Activated CD4-positive, alpha-beta T cell treated with anti-CD3 and anti-CD28 coated beads, Interleukin-2, amount 50 U/mL, for 4 hours (primary cell): Measurements from ENCODE around the gene PATE3.

Source experiments
- DNase-seq, 2 experiments: peaks; one replicate each; pipeline ENCODE4 v3.0.0-alpha.2; 2020

Gene PATE3

GRCh38 chr11:125787827-125788226 lies at the start of gene PATE3:
PATE3 (plus strand) TSS chr11:125788127; CDS start chr11:125788152, 25 bp downstream.
- DNase-seq, result no peak

- no peak for DNase-seq
These were observed 47.3 kb upstream of the PATE3 start for GRCh38 chr11:125740617-125741016.

DNA sequence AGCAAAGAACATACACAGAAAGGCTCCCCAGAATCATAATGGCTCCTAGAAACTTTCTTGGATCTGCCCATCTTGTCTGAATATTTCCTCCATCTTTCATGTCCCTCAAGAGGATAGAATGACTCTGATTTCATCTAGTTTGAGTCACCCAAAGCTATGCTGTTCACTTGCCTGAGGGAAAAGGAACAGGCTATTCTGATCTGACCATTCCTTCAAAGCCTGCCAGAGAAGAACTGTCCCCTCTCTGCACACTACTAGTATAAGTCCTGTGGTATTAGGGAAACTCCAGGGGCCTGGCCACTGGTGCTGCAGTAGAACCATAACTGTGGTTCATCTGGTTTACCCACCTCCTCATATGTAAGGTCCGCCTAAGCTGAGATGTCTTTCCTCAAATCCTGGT lies 44.2 kb upstream of the PATE3 start:
- no peak for DNase-seq

DNA sequence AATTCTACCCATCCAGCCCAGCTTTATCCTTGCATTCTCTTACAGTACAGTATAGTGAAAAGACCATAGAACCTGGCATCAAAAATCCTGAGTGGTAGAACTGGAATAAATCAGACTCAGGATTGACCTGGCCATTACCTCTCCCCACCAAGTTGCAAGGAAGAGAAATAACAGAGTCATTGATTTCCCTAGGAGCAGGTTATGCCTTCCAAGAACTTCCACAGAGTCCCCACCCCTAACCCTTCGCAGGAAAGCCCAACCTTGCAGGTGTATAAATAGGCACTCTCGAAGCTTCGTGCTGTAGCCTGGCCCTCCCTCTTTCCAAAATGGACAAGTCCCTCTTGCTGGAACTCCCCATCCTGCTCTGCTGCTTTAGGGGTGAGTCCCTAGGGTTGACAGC lies 41.9 kb upstream of the PATE3 start, which contains the start of gene PATE1:
TSS of gene PATE1 (plus strand) at position 301 of the 400 bp plus-strand sequence. CDS start at position 327, 26 bp downstream.
- DNase-seq, result no peak

- DNase-seq, result no peak
These were observed 37.3 kb upstream of the PATE3 start for GRCh38 chr11:125750629-125751028.

DNA sequence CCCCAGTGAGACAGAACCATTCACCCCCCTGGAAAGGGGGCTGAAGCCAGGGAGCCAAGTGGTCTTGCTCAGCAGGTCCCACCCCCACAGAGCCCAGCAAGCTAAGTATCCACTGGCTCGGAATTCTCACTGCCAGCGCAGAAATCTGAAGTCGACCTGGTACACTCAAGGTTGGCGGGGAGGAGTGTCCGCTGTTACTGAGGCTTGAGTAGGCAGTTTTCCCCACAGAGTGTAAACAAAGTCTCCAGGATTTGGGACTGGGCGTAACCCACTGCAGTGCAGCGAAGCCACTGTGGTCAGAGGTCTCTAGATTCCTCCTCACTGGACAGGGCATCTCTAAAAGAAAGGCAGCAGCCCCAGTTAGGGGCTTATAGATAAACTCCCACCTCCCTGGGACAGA lies 31.9 kb upstream of the PATE3 start:
- no peak for DNase-seq

DNA sequence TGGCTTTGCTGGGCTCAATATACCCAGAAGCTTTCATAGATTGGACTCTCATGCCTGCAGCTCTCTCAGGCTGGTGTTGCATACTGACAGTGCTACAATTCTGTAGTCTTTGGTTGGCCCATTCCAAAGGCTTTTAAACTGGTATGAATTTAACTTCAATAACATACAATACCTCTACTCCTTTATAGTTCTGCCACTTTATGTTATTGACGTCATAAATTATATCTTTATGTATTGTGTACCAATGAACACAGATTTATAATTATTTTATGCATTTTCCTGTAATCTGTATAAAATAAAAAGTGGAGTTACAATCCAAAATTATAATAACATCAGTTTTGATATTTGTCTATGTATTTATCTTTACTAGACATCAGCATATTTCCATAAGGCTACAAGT lies 25.5 kb upstream of the PATE3 start:
- DNase-seq, result no peak

- DNase-seq, result no peak
These were observed 24.4 kb upstream of the PATE3 start for GRCh38 chr11:125763483-125763882.

- DNase-seq, result no peak
These were observed 21.7 kb upstream of the PATE3 start for GRCh38 chr11:125766251-125766650.

GRCh38 chr11:125768336-125769046 lies 19.4 kb upstream of the PATE3 start:
- DNase-seq, result no peak

- no peak for DNase-seq
These were observed 17.3 kb upstream of the PATE3 start for GRCh38 chr11:125770583-125770982.

DNA sequence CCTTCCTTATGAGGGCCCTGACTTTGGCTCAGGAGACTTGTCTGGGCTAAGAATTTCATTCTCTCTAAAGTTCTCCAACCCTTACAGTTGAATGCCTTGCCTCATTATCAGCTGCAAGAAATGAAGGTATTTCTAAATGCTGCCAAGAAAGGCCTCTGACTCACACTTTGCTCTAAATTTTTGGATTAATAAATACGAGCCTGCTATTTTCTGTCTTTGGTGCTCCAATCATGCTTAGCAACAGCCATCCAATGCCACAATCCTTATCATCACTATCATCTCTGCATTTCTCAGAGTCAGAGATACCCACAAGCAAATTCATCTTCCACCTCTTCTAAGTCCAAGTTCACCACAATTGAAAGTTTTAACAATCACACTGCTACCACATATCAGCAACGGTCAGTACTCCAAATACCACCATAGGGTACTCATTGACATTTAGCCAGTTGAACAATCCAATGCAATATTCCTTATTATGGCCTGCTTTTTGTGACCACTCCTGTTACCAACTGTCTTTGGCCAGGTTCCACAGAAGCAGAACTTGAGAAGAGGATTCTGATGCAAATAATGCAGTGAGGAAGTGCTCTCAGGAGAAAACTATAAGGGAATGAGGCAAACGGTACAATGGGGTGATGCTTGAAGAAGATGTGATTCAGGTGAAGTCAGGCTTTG lies 15.0 kb upstream of the PATE3 start:
- DNase-seq, result no peak

DNA sequence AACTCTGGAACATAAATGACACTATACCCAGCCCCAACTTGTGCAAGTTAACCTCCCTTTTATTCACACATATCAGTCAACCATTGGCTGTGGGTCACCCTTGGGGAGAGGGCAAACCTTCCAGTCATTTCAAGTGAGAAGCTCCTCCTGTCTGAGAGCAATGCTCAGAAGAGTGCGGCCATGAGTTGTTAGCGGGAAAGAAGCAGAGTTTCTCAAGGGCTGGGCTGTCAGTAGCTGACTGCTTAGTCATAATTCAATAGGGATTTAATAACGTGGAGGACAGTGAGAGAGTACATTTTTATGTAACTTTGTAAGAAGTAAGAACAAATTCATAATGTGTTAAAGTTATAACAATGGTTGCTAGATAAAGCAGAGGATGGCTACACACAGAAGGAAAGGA lies 14.4 kb upstream of the PATE3 start:
- DNase-seq, result no peak

GRCh38 chr11:125777309-125777708 lies 10.6 kb upstream of the PATE3 start:
- DNase-seq, result no peak

DNA sequence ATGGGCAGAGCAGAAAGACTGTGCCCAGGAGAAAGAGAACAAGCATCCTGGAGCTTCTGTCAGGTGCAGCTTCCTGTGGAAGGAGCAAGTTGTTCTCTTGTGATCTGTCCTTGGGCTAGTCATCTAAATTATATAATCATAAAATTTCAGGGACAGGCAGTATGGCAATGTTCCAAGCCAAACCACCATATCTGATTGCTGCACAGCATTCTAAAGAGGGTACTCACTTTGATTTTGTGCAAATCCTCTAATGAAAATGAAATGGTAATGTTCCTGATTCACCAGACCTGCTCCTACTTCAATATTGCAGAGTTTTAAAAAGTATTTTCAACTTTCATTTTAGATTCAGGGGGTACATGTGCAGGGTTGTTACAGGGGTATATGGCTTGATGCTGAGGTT lies 9.2 kb upstream of the PATE3 start, which contains the start of gene PATE2:
TSS of gene PATE2 (minus strand) at position 101 of the 400 bp plus-strand sequence. CDS start at position 46, 55 bp downstream.
- no peak for DNase-seq

GRCh38 chr11:125784678-125785077 lies 3.2 kb upstream of the PATE3 start:
- no peak for DNase-seq

DNA sequence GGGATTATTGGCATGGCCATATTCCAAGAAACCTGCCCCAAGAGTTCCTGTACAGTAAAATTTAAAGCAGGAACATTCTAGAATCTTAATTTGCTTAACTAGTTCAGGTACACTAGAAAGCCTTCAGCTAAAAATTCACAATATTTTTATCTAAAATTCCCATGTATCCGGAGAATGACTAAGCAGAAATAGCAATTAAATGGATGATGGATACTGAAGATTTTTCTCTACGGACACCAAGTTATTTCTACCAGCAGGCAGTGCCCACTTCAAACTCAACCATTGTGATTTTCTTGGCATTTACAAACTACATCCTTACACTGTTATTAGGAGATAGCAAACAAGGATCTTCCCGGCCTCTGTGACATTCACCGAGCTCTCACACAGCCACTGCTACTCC lies 2.9 kb downstream of the PATE3 start:
- DNase-seq, result no peak

DNA sequence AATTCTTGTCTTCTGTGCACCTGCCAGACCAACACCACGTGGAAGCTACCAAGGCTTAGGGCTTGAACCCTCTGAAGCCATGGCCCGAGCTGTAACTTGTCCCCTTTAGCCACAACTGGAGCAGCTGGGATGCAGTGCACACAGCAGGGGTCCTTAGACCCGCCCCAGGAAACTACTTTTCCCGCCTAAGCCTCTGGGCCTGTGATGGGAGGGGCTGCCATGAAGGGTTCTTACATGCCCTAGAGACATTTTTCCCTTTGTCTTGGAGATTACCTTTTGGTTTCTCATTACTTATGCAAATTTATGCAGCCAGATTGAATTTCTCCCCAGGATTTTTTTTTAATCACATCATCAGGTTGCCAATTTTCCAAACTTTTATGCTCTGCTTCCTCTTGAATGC lies 9.7 kb downstream of the PATE3 start:
- DNase-seq, result no peak

DNA sequence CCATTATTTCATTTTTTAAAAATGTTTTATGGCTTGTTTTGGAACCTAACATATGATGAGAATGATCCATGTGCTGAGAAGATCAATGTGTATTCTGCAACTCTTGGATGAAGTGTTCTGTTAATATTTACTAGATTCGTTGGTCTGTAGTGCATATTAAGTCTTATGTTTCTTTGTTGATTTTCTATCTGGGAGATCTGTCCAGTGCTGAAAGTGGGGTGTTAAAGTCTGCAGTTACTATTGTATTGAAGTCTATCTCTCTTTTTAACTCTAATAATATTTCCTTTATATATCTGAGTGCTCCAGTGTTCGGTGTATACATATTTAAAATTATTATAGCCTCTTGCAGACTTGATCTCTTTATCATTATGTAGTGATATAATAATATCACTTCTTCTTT lies 11.9 kb downstream of the PATE3 start:
- no peak for DNase-seq

GRCh38 chr11:125802387-125802786 lies 14.5 kb downstream of the PATE3 start:
- DNase-seq, result no peak

- DNase-seq, result no peak
These were observed 20.0 kb downstream of the PATE3 start for GRCh38 chr11:125807909-125808308.

DNA sequence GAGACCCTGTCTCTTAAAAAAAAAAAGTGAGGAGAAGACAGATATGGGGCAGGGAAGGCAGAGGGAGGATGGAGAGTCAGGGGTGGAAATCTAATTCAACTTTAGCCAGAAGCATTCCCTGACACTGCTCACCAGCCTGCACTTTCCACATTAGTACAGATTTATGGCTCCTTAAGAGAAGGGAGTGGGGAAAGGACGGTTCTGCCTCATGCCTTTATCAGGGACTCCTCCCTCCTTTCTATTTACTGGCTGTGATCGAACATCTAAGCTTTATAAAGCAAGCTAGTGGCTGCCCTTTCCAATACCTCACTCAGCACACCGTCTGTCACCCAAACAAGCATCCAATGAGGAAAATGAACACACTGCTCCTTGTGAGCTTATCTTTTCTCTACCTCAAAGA lies 45.1 kb downstream of the PATE3 start, which contains the start of gene PATE4:
TSS of gene PATE4 (plus strand) at position 301 of the 400 bp plus-strand sequence. CDS start at position 345, 44 bp downstream.
- DNase-seq, result no peak

DNA sequence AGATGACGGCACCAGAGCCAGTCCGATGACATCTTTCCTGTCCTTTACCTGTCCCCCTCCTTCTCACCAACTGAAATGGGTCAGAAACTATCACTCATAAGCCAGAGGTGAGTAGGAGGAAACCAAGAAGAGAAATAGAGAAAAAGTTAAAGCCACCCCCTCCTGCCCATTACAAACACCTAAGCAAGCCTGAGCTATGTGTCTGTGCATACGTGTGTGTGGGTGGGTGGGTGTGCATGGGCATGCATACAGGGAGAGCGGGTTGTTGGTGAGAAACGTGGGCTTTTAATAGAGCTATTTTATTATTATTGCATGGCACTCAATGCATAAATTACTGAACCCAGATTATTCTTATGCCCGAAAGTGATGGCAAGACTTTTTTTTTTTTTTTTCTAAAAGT lies 47.8 kb downstream of the PATE3 start:
- no peak for DNase-seq
